Measurements from ENCODE around the gene TSPAN11.

GRCh38 chr12:31029468-31029867 lies 102.9 kb downstream of the TSPAN11 start:
- TF ChIP-seq SIN3A (IDR thresholded peaks at IDR 0.05; ENCODE audit: borderline replicate concordance, insufficient read depth, low read length), result no peak
- no peak for TF ChIP-seq FOXP2 (optimal IDR thresholded peaks at IDR 0.05; ENCODE audit: borderline replicate concordance, extremely low read depth, extremely low read length, insufficient read depth)
- TF ChIP-seq POLR2AphosphoS5 (IDR thresholded peaks at IDR 0.05; ENCODE audit: low read depth, low read length), result no peak
